Esophagus squamous epithelium (tissue), 5 donors: Measurements from ENCODE around the gene TP53I11. TPM values are rescaled to one million over a fixed set of nuclear protein-coding genes. Genes with fewer than 3 reads are reported as not detected.

ENCODE experiments used
- DNase-seq: peaks from one replicate; lab custom pipeline; 2025; lab: John Stamatoyannopoulos, UW
- H3K27ac ChIP-seq, 4 donors: fragments of 200-600 bp; sonication (generic); one replicate each; pipeline ENCODE4 v1.5.1; 2016 to 2019; ENCODE audit warnings: mild to moderate bottlenecking in 1 of 4
- H3K27me3 ChIP-seq, 4 donors: fragments of 200-600 bp; sonication (generic); 1 replicate in 3 of 4; 2 replicates in 1 of 4; pipeline versions ENCODE4 v1.5.1 to v1.6.0; 2017 to 2021; ENCODE audit warnings: antibody characterized with exemption in 1 of 4
- H3K36me3 ChIP-seq, 3 donors: fragments of 200-600 bp; sonication (generic); one replicate each; pipeline ENCODE4 v1.5.1; 2016 to 2019
- H3K4me1 ChIP-seq, 3 donors: fragments of 200-600 bp; sonication (generic); one replicate each; pipeline ENCODE4 v1.5.1; 2017 to 2019
- H3K4me3 ChIP-seq, 4 donors: fragments of 200-600 bp; sonication (generic); 1 replicate in 3 of 4; 2 replicates in 1 of 4; pipeline ENCODE4 v1.5.1; 2016 to 2019; ENCODE audit warnings: mild to moderate bottlenecking in 2 of 4, moderate library complexity in 1 of 4
- H3K9me3 ChIP-seq, 3 donors: fragments of 200-600 bp; sonication (generic); one replicate each; pipeline ENCODE4 v1.5.1; 2016 to 2019
- CTCF ChIP-seq, 6 experiments: fragments of 450-650 bp in 4 of 6; fragments of 200-600 bp in 2 of 6; sonication (generic) in 2 of 6; IDR thresholded peaks; one replicate each; pipeline ENCODE4 v1.5.1; 2016 to 2019; ENCODE audit warnings: antibody characterized with exemption in 6 of 6, mild to moderate bottlenecking in 4 of 6, moderate library complexity in 4 of 6
- POLR2A ChIP-seq, 4 donors: fragments of 450-650 bp; IDR thresholded peaks; one replicate each; pipeline ENCODE4 v1.6.1; 2017; ENCODE audit warnings: antibody characterized with exemption in 4 of 4, mild to moderate bottlenecking in 4 of 4, moderate library complexity in 3 of 4
- WGBS, 2 donors: methylation state at CpG; one replicate each; pipeline ENCODE4 v1.1.5; 2018; 5-methylcytosine and 5-hydroxymethylcytosine counted together
- intact Hi-C: fragments of 100-400 bp; cut with DNase I; formaldehyde crosslinking; loops from one replicate; pipeline ENCODE4 v1.15.0; 2022
- total RNA-seq, 4 donors: library from RNA; depleted of rRNA; stranded (reverse); fragments of >200 nt; gene quantifications; one replicate each; pipeline ENCODE4 v1.1.0, GENCODE V29; 2016
- donor health status: DM: yes; HTN: yes; CAD: no.

The TP53I11 gene
- total RNA-seq, 4 donors from 2014 or later, result 27.3 to 32.1 (median 29.0) TPM

- Histone ChIP-seq H3K36me3 (no peaks in the 10 kb centered on the region), H3K27me3 (peaks cover 0 to 30% (median 0%) of the 10 kb centered on the region in 4 donors), H3K4me3 (no peak overlapping the region), H3K9me3 (no peaks in the 10 kb centered on the region), H3K27ac (no peak overlapping the region), H3K4me1 (peaks cover 0 to 19% (median 11%) of the 10 kb centered on the region in 3 donors)
- no peak for DNase-seq
- intact Hi-C loops, result no loop called here
- TF ChIP-seq CTCF (IDR thresholded peaks at IDR 0.05) (no peak), POLR2A (IDR thresholded peaks at IDR 0.05) (no peak)
- 72 to 90% methylated on average over 5 to 11 of the region's 13 CpGs for WGBS, 2 donors
Measured at GRCh38 chr11:44973632-44974401, 23.1 kb upstream of the TP53I11 start.

- intact Hi-C loops, result no loop called here
- H3K4me3 ChIP-seq, result no peak overlapping the region
- H3K36me3 ChIP-seq, result no peaks in the 10 kb centered on the region
- H3K4me1 ChIP-seq, result peaks cover 0 to 17% (median 3%) of the 10 kb centered on the region in 3 donors
- DNase-seq, result no peak
- no peaks in the 10 kb centered on the region for H3K9me3 ChIP-seq
- TF ChIP-seq CTCF (IDR thresholded peaks at IDR 0.05) (no peak), POLR2A (IDR thresholded peaks at IDR 0.05) (no peak)
- WGBS, 2 donors, result 68 to 84% methylated on average over 11 to 12 of the region's 19 CpGs
- peaks cover 0 to 30% (median 0%) of the 10 kb centered on the region in 4 donors for H3K27me3 ChIP-seq
- no peak overlapping the region for H3K27ac ChIP-seq
Measured at GRCh38 chr11:44972746-44973435, 22.2 kb upstream of the TP53I11 start.

GRCh38 chr11:44971185-44971584 is 20.5 kb upstream of the TP53I11 start:
- Histone ChIP-seq H3K27me3 (peaks cover 0 to 21% (median 0%) of the 10 kb centered on the region in 4 donors), H3K9me3 (no peaks in the 10 kb centered on the region), H3K4me3 (no peak overlapping the region), H3K4me1 (peaks cover 0 to 17% (median 4%) of the 10 kb centered on the region in 3 donors), H3K36me3 (no peaks in the 10 kb centered on the region), H3K27ac (no peak overlapping the region)
- TF ChIP-seq POLR2A (IDR thresholded peaks at IDR 0.05), result no peak
- no peak for TF ChIP-seq CTCF (IDR thresholded peaks at IDR 0.05)
- no peak for DNase-seq
- WGBS, 2 donors, result 81 to 84% methylated on average over 9 to 10 of the region's 10 CpGs
- intact Hi-C loops, result no loop called here

GRCh38 chr11:44970293-44970692 is 19.6 kb upstream of the TP53I11 start:
- TF ChIP-seq POLR2A (IDR thresholded peaks at IDR 0.05) (no peak), CTCF (IDR thresholded peaks at IDR 0.05) (no peak)
- H3K27ac ChIP-seq, result no peak overlapping the region
- 76 to 78% methylated on average over 6 of the region's 6 CpGs for WGBS, 2 donors
- intact Hi-C loops, result no loop called here
- H3K4me1 ChIP-seq, result peaks cover 0 to 17% (median 4%) of the 10 kb centered on the region in 3 donors
- no peak for DNase-seq
- H3K27me3 ChIP-seq, result peaks cover 0 to 17% (median 0%) of the 10 kb centered on the region in 4 donors
- H3K4me3 ChIP-seq, result no peak overlapping the region
- H3K36me3 ChIP-seq, result no peaks in the 10 kb centered on the region
- no peaks in the 10 kb centered on the region for H3K9me3 ChIP-seq
